ENCODE results near the gene CIDEA.

- no peak for TF ChIP-seq POLR2A (IDR thresholded peaks at IDR 0.05)
- no peak for TF ChIP-seq CTCF (IDR thresholded peaks at IDR 0.05)
Measured at GRCh38 chr18:12274793-12275192, 20.6 kb downstream of the CIDEA start.

All from esophagus squamous epithelium (tissue), 4 donors.